Right renal pelvis (tissue), 4 donors: Measurements from ENCODE around the gene ABCG1. TPM values are rescaled to one million over a fixed set of nuclear protein-coding genes. Genes with fewer than 3 reads are reported as not detected.

ENCODE experiments used
- DNase-seq, 4 donors: peaks; one replicate each; pipeline ENCODE4 v3.0.0-alpha.2; 2013; ENCODE audit warnings: low read depth in 4 of 4, low spot score in 3 of 4, missing footprints in 1 of 4
- polyA plus RNA-seq, 4 donors: library from polyadenylated mRNA; unstranded; fragments of 120-200 nt; gene quantifications; one replicate each; pipeline ENCODE4 v1.2.1, GENCODE V29; 2013; ENCODE audit not compliant: insufficient read length in 4 of 4

Gene ABCG1
- polyA plus RNA-seq, 4 donors = 8.5 to 11.5 (median 10.3) TPM

DNA sequence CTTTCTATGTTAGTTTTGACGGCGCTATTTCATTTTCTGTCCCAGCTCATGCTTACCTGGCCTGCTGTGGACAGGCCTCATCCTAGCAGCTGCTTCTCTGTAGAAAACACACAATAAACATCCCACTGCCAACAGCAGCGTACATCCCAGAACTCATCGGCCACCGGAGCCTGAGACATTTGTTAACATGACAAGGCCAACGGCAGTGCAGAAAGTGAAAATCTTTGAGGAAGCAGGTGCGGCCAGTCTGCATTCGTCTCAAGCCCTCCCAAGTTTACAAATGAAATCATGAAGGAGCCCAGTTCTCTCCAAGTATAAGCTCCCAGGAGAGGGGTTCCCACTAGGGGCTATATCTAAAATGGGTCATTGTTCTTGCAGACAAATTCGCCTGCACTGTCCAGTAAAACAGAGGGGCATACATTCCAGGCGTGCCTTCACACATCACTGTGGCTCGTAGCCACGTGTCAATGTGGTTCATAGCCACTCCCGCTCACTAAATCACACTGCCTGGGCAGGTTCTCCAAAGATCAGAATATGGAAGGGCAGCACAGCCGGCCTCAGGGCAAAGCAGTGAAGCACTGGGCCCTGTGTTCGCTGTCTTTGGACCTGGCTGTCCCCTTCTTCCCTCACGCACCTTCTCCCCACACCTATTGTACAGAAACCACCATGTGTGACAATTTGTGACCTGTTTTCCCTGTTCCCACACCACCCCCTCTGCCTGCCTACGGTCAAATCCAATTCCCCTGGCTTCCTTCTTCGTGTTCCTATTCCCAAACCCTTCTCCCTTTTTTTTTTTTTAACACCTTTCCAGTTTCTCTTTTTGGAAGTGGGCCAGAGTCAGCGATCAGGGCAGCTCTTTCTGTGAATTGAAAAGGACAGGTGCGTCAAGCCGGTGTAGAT lies 27.0 kb upstream of the ABCG1 start:
- DNase-seq = no peak

DNA sequence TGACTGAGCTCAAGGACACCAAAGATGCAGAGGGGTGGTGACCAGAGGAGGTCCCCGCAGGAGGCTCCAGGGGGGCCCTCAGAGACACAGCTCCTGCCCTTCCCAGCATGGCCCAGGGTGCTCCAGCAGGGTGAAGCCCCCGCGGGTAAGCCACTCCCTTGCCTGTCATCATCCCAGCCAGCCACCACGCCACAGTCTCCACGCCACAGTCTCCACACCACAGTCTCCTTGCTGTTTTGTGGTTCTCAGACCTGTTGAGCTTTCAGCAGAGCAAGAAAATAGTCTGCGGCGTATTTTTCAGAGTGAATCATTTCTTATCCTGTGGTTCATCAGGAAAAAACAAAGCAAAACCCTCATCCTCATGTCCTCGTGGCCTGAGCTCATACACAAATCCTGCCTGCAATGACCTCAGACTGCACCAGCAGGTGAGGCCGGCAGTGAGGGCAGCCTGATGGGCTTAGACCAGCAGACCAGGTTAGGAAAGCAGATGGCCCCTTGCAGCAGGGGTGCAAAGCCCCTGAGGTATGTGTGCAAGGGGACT lies 25.7 kb upstream of the ABCG1 start:
- no peak for DNase-seq

DNA sequence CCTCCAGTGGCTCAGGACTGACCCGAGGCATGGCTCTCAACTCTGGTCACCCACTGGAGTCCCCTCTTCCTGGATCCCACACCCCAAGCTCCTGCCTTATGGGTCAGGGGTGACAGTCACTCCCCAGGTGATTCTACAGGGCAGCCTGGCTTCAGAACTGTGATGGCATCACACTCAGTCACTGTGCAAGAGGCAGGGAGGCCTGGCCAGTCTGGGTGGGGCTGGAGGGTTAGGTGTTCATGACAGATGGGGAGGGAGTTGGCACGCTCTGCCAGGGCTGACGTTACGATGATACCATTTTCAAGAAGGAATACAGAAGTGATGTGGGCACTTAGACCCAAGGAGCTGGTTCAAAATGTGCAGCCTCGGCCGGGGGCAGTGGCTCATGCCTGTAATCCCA lies 25.2 kb upstream of the ABCG1 start:
- DNase-seq = no peak

DNA sequence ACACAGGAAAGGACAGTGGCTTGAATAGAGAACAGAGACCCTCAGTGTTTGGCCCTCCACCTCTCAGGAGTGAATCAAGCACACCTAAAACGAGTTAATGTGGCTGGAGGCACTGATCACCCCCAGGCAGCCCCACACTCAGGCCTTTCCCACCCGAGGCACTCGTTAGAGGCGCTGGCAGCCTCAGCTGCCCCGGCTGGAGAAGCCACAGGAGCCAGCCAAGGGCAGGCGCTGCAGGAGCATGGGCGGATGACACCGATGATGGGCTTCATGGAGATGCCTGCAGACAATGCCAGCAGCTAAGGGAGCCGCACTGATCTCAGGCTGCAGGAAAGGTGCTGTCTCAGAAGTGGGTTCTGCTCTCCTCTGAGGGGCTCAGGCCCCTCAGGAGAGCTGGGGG lies 24.1 kb upstream of the ABCG1 start:
- no peak for DNase-seq

DNA sequence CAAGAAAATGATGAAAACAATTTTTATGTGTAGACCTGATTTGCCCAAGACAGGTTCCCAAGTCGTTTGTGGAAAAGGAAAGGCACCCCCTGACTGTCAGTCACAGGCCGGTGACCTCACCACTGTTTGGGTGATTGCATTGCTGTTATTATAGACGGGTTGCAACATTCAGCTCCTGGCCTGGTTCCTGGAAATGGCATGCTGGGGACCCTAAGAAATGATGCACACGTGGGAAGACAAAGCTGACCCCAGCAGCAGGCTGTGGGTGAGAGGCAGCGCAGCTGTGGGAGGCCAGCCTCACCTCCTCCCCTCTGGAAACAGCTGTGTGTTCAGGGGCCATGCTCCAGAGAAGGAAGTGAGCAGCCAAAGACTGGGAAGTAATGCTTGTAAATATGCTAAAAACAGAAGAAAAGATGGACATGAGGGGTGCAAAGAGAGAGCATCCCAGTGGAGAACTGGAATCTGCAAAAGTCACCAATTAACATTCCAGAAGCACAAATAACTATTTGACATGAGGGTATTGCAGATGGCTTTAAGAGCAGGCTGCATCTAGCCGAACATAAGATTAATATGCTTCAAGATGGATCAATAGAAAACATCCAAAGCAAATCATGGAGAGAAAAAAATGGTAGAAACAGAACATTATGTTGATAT lies 23.4 kb upstream of the ABCG1 start:
- no peak for DNase-seq

DNA sequence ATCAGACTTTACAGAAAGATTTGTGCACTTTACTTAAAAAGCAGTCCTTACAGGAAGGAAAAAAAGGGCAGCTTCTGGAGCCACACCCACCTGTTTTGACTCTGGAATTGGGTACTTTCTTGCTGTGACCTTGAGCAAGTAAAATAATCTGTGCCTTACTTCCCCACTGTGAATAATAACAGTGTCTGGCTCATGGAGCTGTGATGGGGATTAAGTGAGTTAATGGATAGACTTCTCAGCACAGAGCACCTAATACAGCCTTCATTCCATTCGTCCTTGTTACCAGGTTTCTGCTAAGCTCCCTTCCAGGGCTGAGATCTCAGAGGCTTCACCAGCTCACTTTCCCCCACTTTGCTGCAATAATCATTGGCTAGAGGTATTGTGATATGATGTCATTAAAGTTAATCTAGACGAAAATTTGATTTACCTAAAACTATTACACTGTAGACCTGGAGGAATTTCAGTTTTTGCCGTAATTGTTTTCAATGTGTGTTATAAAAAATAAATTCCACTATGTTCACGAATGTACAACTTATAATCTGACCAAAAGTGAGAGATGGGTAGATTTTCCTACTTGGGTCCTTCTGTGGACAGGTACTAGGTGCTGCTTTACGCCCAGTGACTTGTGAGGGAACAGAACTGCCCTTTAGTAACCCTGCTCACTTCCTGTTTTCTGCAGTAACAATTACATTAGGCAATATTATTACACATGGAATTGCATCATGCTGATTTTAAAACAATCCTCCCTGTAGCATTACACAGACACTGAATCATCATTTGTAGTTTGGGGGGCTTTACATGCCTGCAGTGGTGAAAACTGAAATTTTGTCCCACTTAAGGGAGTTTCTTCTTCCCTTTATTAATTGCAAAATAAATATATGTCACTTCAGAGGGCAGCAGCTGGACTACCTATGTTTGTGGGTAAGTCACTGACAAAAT lies 19.7 kb upstream of the ABCG1 start:
- DNase-seq = no peak

DNA sequence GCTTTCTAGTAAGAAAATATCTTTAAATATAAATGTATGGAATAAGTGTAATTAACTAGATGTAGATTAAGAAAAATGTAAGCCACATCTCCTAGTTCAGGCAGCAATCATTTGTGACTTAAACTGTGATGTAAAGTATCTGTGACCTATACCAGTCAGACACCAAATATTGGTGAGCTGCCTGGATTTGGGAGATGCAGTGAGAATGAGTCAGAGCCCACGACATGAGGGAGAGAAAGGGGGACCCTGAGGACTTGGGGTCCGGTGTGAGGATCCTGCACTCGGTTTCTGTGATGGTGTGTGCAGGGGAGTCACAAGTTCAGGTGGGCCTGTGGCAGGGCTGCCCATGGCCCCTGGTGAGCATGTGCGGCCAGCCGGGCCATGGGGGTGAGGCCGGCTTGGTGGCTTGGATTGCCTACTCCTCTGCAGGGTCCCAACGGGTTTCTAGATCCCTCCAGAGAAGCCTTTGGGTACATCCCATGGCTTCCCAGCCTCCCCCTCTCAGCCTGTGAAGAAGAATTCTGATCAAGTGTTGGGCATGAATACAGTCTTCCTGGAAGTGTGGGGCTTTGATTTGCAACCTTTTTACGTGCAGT lies 19.0 kb upstream of the ABCG1 start:
- no peak for DNase-seq

DNA sequence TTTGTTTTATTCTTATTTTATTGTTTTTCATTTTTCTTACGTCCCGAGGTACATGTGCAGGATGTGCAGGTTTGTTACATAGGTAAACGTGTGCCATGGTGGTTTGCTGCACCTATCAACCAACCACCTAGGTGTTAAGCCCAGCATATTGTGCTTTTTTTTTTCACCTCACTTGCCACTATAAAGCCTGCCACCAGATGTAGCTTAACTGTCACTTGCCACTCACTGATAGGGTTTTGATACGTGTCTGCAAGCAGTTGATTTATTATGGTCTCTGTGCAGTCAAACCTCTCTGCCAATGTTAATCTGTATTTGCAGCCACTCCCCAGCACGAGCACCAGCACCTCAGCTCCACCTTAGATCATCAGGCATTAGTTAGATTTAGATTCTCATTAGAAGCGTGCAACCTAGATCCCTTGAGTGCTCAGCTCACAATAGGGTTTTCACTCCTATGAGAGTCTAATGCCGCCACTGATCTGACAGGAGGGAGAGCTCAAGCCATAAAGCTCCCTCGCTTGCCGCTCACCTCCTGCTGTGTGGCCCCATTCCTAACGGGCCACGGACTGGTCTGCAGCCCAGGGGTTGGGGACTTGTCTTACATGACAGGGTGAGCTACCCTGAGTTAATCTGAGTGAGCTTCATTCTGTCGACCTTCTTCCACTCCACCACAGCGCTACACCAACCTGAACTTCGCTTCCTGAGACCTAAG lies 17.9 kb upstream of the ABCG1 start:
- DNase-seq = no peak

DNA sequence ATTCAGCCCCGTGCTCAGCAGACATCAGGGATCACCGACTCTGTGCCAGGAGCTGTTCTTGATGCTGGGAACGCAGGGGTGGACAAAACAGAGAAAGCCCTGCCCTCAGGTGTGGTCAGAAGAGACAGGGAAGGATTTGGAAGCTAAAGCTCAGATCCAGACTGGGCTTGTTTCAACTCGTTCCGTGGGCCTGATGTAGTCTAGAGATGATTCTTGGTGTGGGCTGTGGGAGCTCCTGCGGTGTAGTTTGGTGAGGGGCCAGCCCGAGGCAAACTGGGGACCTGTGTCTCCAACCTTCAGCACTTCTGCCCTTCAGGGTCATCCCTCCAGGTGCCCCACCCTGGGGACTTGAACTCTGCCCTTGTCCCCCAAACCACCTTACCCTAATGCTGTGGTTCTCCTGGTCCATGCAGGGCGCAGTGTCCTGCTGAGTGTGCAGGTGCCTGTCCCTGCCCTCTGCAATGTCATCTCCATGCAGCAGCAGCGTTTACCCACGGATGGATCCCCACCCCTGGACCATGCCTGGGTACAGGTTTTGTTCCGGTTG lies 17.3 kb upstream of the ABCG1 start:
- DNase-seq = no peak

DNA sequence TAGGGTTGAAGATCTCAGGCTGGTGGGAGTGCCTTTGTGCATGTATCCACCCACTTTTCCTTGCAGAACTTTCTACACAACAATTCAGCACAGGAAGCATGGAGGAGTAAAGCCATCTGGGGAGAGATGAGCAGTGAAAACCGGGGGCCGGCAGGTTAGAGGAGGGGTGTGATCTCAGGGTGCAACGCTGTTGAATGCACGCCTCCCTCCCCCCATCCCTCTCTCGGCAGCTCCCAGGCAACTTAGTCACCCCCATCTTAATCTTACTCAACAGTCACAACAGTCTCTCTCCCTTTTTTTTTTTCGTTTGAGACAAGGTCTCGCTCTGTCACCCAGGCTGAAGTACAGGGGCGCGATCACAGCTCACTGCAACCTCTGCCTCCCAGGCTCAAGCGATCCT lies 16.6 kb upstream of the ABCG1 start:
- no peak for DNase-seq

DNA sequence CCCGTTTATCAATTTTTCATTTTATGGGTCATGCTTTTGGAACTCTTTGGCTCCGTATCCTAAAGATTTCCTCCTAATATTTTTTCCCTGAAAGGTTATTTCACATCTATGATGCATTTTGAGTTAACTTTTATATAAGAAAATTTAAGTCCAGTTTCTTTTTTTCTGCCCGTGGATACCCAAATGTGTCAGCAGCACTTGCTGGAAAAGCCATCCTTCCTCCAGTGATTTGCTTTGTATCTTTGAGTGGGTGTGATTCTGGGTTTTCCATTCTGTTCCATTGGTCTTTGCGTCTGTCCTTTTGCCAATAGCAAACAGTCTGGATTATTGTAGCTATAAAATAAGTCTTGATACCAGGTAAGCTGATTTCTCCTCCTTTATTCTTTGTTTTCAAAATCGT lies 15.6 kb upstream of the ABCG1 start:
- DNase-seq = no peak

DNA sequence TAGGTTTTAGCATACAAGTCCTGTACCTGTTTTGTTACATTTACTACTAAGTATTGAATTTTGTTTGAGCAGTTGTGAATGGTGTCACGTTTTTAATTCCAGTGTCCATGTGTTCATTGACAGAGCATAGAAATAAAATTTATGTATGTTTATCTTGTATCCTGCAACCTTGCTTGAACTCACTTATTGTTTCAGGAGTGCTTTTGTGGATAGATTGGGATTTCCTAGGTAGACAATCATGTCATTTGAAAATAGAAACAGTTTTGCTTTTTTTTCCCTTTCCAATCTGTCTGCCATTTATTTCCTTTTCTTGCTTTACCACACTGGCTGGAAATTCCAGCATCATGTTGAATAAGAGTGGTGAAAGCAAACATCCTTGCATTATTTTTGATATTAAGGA lies 15.0 kb upstream of the ABCG1 start:
- no peak for DNase-seq

DNA sequence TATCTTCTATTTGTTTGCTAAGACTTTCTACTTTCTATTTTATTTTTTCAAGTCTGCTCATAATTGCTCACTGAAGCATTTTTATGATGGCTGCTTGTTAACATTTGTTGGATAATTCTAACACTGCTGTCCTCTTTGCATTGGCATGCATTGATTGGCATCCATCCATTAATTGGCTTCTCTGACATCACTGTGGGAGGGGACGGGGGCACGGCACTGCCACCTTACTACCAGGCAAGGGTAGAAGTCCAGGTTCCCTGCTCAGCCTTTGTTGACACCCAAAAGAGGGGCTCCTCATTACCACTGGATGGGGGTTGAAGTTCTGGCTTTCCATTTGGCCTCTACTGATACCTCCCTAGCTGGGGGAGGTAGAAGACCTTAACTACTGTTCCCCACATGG lies 11.5 kb upstream of the ABCG1 start:
- no peak for DNase-seq

DNA sequence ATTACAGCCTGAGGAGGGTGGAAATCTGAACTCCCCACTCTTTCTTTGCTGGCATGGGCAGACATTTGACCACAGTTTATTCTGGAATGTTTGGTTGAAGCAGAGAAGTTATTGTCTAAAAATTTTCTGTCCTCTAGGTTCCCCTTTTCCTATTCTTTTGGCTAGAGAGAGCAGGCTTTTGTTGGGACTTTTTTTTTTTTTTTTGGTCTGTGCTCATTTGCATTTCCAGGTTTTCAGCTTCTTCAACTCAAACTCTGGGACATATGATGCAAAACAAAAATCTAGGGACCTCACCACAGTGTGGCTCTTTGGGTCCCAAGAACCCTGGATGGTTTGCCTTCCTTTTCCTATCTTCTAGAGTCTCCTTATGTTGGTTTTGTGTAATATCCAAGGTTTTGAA lies 10.9 kb upstream of the ABCG1 start:
- DNase-seq = no peak

DNA sequence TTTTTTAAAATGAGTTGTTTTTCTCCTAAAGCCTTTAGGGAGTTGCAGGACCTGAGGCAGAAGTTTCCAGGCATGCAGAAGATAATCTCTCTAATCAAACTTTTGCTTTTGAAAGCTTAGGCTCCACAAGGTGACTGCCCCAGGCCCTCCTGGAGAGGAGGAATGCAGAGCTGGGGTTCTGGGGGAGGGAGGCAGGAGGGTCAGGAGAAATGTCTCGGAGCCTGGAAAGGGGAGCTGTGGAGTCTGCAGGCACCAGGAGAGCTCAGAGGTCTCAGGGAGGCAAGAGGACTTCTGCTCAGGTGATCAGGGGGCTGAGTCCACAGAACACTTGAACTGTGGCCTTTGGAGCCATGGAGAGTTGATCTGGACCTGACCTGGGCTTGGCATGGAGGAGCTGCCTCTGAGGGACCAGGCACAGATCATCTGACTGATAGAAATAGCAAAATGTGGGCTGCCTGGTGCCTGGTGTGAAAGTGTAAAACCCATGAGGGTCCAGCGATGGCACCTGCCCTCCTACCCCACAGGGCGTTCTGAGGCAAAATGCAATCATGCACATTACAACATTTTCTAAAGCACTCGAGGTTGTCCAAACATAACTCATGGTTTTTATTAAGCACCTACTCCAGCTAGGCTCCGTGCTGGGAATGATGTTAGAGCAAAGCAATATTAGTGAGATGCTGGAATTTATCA lies 10.0 kb upstream of the ABCG1 start:
- no peak for DNase-seq

DNA sequence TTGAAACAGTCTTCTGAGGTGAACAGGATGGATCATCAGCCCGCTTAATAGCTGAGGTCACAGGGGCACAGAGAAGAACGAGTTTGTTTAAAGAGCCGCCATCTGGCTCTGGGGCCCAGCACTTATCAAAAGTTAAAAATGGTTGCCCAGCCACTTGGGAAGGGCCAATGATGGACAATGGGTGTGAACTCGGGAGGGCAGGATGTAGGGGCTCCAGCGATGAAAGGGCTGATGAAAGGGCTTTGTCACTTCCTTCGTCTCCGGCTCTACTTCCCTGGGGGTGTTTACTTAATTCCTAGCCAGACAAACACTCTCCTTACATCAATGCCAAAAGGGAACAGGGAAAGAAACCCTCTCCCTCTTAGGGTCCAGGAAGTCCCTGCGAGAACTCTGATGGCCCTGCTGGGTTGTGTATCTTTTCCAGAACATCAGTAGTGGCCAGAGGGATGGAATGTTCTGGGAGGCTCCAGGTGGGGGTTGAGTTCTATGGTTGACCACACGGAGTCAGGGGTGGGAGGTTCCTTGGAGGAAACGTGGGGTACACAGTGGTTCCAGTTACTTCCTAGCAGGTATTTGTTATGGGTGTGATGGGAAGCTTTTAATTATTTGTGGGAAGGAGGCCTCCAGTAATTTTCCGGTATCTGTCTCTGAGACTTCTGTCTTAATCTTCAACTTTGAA lies 9.0 kb upstream of the ABCG1 start:
- DNase-seq = no peak

DNA sequence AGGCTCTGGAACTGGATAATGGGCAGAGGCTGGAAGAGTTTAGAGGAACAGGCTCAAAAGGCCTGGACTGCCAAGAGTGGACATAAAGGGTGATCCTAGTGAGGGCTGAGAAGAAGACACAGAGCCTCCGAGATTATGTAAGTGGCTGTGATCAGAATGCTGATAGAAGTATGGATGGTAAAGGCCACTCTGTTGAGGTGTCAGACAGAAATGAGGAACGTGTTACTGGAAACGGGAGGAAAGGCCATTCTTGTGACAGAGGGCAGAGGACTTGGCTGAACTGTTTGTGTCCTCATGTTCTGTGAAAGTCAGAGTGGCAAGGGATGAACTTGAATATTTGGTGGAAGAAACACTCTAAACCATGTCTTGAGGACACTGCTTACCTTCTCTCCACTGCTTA lies 6.7 kb upstream of the ABCG1 start:
- no peak for DNase-seq

DNA sequence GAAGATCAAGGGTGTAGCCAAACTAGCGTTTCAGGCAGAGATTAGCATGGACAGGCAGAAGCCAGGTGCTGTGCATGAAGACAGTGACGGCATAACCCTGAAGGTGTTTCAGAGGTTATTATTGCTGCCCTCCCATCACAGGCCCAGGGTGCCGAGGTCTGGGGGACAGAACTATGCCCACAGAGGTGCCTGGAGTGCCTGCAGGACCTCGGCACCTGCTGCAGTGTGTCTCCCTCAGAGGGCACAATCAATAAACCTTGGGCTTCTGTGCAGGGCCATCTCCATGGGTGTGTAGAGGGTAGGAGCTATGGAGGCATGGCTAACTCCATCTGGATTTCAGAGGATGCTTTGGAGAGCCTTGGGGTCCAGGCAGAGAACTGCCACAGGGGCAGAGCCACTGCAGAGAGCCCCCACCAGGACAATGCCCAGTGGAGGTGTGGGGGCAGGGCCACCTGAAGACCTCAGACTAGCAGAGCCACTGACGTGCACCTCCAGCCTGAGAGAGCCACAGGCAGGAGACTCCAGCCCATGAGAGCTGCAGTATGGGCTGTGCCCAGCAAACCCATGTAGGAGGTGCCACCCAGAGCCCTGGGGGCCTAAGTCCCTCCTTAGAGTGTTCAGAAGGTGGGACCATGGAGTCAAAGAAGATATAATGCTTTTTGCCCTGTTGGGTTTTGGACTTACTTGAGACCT lies 5.7 kb upstream of the ABCG1 start:
- no peak for DNase-seq
